Fibroblast of mammary gland (primary cell): ENCODE results near the gene STPG4.

ENCODE experiments used
- DNase-seq: peaks from one replicate; pipeline ENCODE4 v3.0.0-alpha.2; 2010; ENCODE audit warnings: low read depth
- H3K4me3 ChIP-seq: 2 replicates; pipeline ENCODE4 v1.5.1; 2011; ENCODE audit warnings: low read depth, mild to moderate bottlenecking, low read length, moderate library complexity; ENCODE audit not compliant: control insufficient read depth
- CTCF ChIP-seq: conservative IDR thresholded peaks from 2 replicates; pipeline ENCODE4 v1.5.1; 2011; ENCODE audit warnings: low read depth, low read length, inconsistent platforms; ENCODE audit not compliant: control insufficient read depth, insufficient read depth

The STPG4 gene

GRCh38 chr2:47038656-47039488 lies 116.2 kb downstream of the STPG4 start:
- DNase-seq, result no peak
- H3K4me3 ChIP-seq, result no peak overlapping the region
- TF ChIP-seq CTCF, result no peak

GRCh38 chr2:47037678-47038077 lies 117.4 kb downstream of the STPG4 start:
- TF ChIP-seq CTCF, result no peak
- H3K4me3 ChIP-seq, result no peak overlapping the region
- DNase-seq, result no peak
